HepG2 (cell line): Measurements from ENCODE around the gene CTNND2.

ENCODE experiments used
- BRF2 ChIP-seq: sonication (generic); formaldehyde crosslinking; IDR thresholded peaks from 2 replicates; pipeline ENCODE4 v1.8.1; 2022; ENCODE audit warnings: mild to moderate bottlenecking, missing genetic modification reagents
- CCAR2 ChIP-seq: fragments of 200-400 bp; formaldehyde crosslinking; optimal IDR thresholded peaks from 2 replicates; pipeline ENCODE3; 2018; ENCODE audit warnings: low read depth, mild to moderate bottlenecking, low read length, moderate library complexity
- CTCF ChIP-seq: sonication (generic); formaldehyde crosslinking; IDR thresholded peaks from 2 replicates; pipeline ENCODE4 v1.5.0; 2020; ENCODE audit warnings: mild to moderate bottlenecking, missing genetic modification reagents, moderate library complexity
- EHMT2 ChIP-seq: fragments of 200-600 bp; sonication (generic); IDR thresholded peaks from 2 replicates; pipeline ENCODE4 v1.7.0; 2017; ENCODE audit warnings: antibody characterized with exemption, low read depth, low read length, borderline replicate concordance
- ETV6 ChIP-seq: sonication (generic); formaldehyde crosslinking; conservative IDR thresholded peaks from 2 replicates; pipeline ENCODE4 v1.4.0; 2020; ENCODE audit warnings: missing genetic modification reagents
- KMT2B ChIP-seq: IDR thresholded peaks from 2 replicates; pipeline ENCODE4 v1.6.1; 2016; ENCODE audit warnings: missing genetic modification reagents, missing compliant biosample characterization
- NR2C2 ChIP-seq: sonication (generic); formaldehyde crosslinking; IDR thresholded peaks from 2 replicates; pipeline ENCODE4 v1.4.0; 2020; ENCODE audit warnings: missing genetic modification reagents, mild to moderate bottlenecking, moderate library complexity, borderline replicate concordance
- POLR2AphosphoS5 ChIP-seq: IDR thresholded peaks from 2 replicates; pipeline ENCODE4 v1.6.1; 2012; ENCODE audit warnings: low read depth, low read length
- RAD21 ChIP-seq: fragments of 450-650 bp; formaldehyde crosslinking; IDR thresholded peaks from 2 replicates; pipeline ENCODE4 v1.5.0; 2020; ENCODE audit warnings: mild to moderate bottlenecking
- SMAD3 ChIP-seq: sonication (generic); formaldehyde crosslinking; IDR thresholded peaks from 2 replicates; pipeline ENCODE4 v1.4.0; 2020; ENCODE audit warnings: missing genetic modification reagents
- ZC3H13 ChIP-seq: sonication (generic); formaldehyde crosslinking; IDR thresholded peaks from 2 replicates; pipeline ENCODE4 v1.8.1; 2023; ENCODE audit warnings: mild to moderate bottlenecking, missing genetic modification reagents, moderate library complexity
- ZFP91 ChIP-seq: sonication (generic); formaldehyde crosslinking; IDR thresholded peaks from 2 replicates; pipeline ENCODE4 v1.9.0; 2022; ENCODE audit warnings: missing genetic modification reagents, mild to moderate bottlenecking, borderline replicate concordance
- ZNF282 ChIP-seq: fragments of 450-650 bp; IDR thresholded peaks from 2 replicates; pipeline ENCODE4 v1.6.1; 2018; ENCODE audit not compliant: partially characterized antibody
- ZNF33B ChIP-seq: sonication (generic); formaldehyde crosslinking; IDR thresholded peaks from 2 replicates; pipeline ENCODE4 v1.5.1; 2020; ENCODE audit warnings: mild to moderate bottlenecking, missing genetic modification reagents

GRCh38 chr5:11797132-11797531 is 107.1 kb downstream of the CTNND2 start:
- TF ChIP-seq SMAD3 (CRISPR knock-in tag): no peak
- no peak for TF ChIP-seq CCAR2
- TF ChIP-seq ZNF33B (CRISPR knock-in tag): no peak
- no peak for TF ChIP-seq KMT2B (CRISPR knock-in tag)
- no peak for TF ChIP-seq ZC3H13
- TF ChIP-seq ZNF282: no peak
- no peak for TF ChIP-seq CTCF
- TF ChIP-seq EHMT2: no peak
- TF ChIP-seq NR2C2 (CRISPR knock-in tag): no peak
- TF ChIP-seq POLR2AphosphoS5: no peak
- TF ChIP-seq ETV6 (CRISPR knock-in tag): no peak
- no peak for TF ChIP-seq ZFP91
- TF ChIP-seq BRF2 (CRISPR knock-in tag): no peak
- TF ChIP-seq RAD21: no peak
